PFSK-1 (cell line): ENCODE results near the gene SKI.

Experiments
- POLR2AphosphoS5 ChIP-seq: IDR thresholded peaks from 2 replicates; pipeline ENCODE4 v1.6.1; 2012; ENCODE audit warnings: low read depth, mild to moderate bottlenecking, control low read depth, low read length, moderate library complexity
- TF ChIP-seq, protein P1 (sequence below), 2 experiments: IDR thresholded peaks; 2 replicates each; pipeline versions ENCODE4 v1.6.1 to v1.8.0; 2011 to 2012; ENCODE audit warnings: low read depth in 2 of 2, low read length in 2 of 2, control low read depth in 1 of 2, inconsistent platforms in 1 of 2, mild to moderate bottlenecking in 1 of 2, moderate library complexity in 1 of 2; ENCODE audit not compliant: insufficient read depth in 1 of 2

DNA sequence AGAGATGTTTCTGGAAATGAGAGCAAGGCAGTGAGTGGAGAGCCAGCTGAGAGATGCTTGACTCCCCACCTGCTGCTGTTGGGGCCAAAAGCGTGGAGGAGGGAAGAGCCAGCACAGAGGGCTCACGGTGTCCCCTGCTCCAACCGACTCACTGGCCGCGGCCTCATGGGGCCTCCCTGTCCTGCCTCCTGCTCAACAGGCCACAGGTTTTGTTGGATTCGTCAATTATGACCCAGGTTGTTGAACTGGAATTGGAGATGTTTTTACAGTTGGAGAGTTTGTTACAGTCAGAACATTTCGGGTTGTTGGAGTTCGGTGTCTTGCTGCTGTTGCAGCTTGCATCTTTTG lies 21.4 kb downstream of the SKI start:
- no peak for TF ChIP-seq POLR2AphosphoS5
- TF ChIP-seq, protein P1, sequence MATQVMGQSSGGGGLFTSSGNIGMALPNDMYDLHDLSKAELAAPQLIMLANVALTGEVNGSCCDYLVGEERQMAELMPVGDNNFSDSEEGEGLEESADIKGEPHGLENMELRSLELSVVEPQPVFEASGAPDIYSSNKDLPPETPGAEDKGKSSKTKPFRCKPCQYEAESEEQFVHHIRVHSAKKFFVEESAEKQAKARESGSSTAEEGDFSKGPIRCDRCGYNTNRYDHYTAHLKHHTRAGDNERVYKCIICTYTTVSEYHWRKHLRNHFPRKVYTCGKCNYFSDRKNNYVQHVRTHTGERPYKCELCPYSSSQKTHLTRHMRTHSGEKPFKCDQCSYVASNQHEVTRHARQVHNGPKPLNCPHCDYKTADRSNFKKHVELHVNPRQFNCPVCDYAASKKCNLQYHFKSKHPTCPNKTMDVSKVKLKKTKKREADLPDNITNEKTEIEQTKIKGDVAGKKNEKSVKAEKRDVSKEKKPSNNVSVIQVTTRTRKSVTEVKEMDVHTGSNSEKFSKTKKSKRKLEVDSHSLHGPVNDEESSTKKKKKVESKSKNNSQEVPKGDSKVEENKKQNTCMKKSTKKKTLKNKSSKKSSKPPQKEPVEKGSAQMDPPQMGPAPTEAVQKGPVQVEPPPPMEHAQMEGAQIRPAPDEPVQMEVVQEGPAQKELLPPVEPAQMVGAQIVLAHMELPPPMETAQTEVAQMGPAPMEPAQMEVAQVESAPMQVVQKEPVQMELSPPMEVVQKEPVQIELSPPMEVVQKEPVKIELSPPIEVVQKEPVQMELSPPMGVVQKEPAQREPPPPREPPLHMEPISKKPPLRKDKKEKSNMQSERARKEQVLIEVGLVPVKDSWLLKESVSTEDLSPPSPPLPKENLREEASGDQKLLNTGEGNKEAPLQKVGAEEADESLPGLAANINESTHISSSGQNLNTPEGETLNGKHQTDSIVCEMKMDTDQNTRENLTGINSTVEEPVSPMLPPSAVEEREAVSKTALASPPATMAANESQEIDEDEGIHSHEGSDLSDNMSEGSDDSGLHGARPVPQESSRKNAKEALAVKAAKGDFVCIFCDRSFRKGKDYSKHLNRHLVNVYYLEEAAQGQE (IDR thresholded peaks at IDR 0.05; ENCODE audit: insufficient read depth in 1 of 2, low read depth in 2 of 2, low read length in 2 of 2), result no peak
